ENCODE data around the gene PAPPA2. TPM values are rescaled to one million over a fixed set of nuclear protein-coding genes. Genes with fewer than 3 reads are reported as not detected.
A peak's percentile ranks its signal among the peaks of the same experiment; 100 is the strongest.

Gene PAPPA2
- total and polyA plus RNA-seq, 11 donors: 0.04 to 1.5 (median 0.38) TPM

DNA sequence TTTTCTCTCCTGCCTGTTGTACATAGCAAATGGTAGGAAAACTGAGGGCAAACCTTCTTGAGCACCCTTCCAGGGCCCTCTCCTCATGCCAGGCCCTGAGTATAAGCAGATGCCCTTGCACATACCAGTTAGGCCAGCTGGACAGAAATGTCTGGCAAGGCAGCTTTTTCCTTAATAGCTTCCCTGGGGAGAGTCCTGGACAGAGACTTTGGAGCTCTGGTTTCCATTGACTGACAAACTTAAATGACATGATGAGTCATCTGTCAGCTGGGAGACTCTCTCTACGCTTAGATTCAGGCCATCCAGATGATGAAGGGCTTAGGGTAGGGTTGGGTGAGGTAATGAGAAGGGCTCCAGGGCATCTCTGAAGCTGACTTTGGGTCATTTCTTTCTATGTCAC, 384.1 kb downstream of the PAPPA2 start:
- DNase-seq: peak in 4 of 5 donors; percentile 34 to 76 (median 60)
- intact Hi-C loops (cut with DNase I): loop anchor here in 6 of 10 donors (1.0 to 10.0 kb wide), 5 partner anchors 152 to 1692 kb away; no protein-coding TSS in a partner anchor
- ATAC-seq: peak; percentile 91 to 97 (median 94)
- TF ChIP-seq, protein P1, sequence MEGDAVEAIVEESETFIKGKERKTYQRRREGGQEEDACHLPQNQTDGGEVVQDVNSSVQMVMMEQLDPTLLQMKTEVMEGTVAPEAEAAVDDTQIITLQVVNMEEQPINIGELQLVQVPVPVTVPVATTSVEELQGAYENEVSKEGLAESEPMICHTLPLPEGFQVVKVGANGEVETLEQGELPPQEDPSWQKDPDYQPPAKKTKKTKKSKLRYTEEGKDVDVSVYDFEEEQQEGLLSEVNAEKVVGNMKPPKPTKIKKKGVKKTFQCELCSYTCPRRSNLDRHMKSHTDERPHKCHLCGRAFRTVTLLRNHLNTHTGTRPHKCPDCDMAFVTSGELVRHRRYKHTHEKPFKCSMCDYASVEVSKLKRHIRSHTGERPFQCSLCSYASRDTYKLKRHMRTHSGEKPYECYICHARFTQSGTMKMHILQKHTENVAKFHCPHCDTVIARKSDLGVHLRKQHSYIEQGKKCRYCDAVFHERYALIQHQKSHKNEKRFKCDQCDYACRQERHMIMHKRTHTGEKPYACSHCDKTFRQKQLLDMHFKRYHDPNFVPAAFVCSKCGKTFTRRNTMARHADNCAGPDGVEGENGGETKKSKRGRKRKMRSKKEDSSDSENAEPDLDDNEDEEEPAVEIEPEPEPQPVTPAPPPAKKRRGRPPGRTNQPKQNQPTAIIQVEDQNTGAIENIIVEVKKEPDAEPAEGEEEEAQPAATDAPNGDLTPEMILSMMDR (IDR thresholded peaks at IDR 0.05): no peak
- no peak for TF ChIP-seq POLR2A (IDR thresholded peaks at IDR 0.05)
- WGBS, 4 donors: 7 to 31% (median 16%) methylated on average over 1 of the region's 1 CpG
- Histone ChIP-seq H3K4me1 (peaks cover 0 to 25% (median 2%) of the 10 kb centered on the region in 12 donors), H3K27ac (peak overlapping the region in 6 of 12 donors; percentile 8 to 54 (median 38)), H3K27me3 (no peaks in the 10 kb centered on the region), H3K4me3 (no peak overlapping the region), H3K36me3 (no peaks in the 10 kb centered on the region), H3K9me3 (no peaks in the 10 kb centered on the region)

DNA sequence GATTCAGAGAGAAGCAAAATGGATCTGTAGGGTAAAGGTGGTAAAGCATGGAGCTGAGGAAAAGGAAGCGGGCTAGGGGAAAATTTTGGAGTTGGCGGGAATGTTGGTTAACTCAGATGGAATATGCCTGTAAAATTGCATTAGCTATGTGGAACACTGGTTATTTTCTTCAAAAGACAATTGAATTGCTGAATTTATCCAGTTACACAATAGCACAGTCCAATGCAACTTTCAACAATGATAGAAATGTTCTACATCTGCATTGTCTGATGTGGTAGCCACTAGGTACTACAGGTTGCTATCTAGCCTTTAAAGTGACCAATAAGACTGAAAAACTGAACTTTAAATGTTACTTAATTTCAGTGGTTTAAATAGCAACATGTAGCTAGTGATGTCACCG, 386.3 kb downstream of the PAPPA2 start:
- no peaks in the 10 kb centered on the region for H3K9me3 ChIP-seq
- 63 to 94% (median 73%) methylated on average over 3 of the region's 3 CpGs for WGBS, 4 donors
- H3K4me3 ChIP-seq: no peak overlapping the region
- intact Hi-C loops (cut with DNase I): loop anchor here in 5 of 10 donors (5.0 to 10.0 kb wide), 4 partner anchors 154 to 1694 kb away; no protein-coding TSS in a partner anchor
- no peak for DNase-seq
- H3K36me3 ChIP-seq: no peaks in the 10 kb centered on the region
- ATAC-seq: no peak
- H3K4me1 ChIP-seq: peaks cover 0 to 14% (median 0%) of the 10 kb centered on the region in 12 donors
- TF ChIP-seq, protein P1 (IDR thresholded peaks at IDR 0.05): no peak
- TF ChIP-seq POLR2A (IDR thresholded peaks at IDR 0.05): no peak
- H3K27me3 ChIP-seq: no peaks in the 10 kb centered on the region
- H3K27ac ChIP-seq: no peak overlapping the region

DNA sequence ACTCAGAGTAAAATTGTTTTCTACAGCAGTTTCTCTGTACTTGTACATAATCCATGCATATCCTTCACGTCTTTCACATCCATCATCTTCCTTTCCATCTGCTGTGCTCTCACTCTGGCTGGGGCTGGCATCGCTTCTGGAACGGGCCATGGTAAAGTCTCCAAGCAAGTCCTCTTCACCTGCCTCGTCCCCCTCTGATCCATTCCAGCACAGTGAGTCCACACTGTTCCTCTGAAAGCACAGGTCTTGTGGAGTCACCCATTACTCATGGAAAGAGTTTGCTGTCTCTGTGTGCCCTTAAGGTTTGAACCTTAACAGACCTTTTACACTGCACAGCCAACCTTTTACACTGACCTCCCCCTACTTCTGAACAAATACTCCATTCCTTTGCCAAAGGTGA, 387.9 kb downstream of the PAPPA2 start:
- Histone ChIP-seq H3K27ac (no peak overlapping the region), H3K36me3 (no peaks in the 10 kb centered on the region), H3K4me3 (no peak overlapping the region), H3K4me1 (peaks cover 0 to 14% (median 0%) of the 10 kb centered on the region in 12 donors), H3K9me3 (no peaks in the 10 kb centered on the region), H3K27me3 (no peaks in the 10 kb centered on the region)
- WGBS, 4 donors: 60 to 85% (median 71%) methylated on average over 4 of the region's 4 CpGs
- intact Hi-C loops (cut with DNase I): loop anchor here in 1 of 10 donors (10.0 kb wide), 1 partner anchor 1476 kb away; no protein-coding TSS in a partner anchor
- TF ChIP-seq, protein P1 (IDR thresholded peaks at IDR 0.05): no peak
- no peak for TF ChIP-seq POLR2A (IDR thresholded peaks at IDR 0.05)
- DNase-seq: no peak
- ATAC-seq: no peak

DNA sequence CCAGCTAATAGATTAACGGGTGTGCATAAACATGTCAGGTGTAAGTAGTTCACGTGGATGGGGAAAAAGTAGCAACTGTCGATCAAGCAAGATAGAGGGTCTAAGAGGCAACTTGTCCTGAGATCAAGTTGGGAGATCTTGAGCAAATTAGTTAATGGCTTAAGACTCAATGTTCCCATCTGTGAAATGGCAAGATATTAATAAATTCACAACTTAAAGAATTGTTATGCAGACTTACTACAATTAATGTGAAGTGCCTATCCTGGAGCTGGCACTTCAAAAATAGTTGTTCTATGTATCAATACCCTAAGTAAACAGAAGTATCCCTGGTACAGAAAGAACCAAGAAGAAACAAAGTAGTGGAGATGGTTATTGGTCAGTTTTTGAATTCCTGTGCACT, 389.1 kb downstream of the PAPPA2 start:
- Histone ChIP-seq H3K36me3 (no peaks in the 10 kb centered on the region), H3K4me3 (no peak overlapping the region), H3K27ac (no peak overlapping the region), H3K4me1 (peaks cover 0 to 10% (median 0%) of the 10 kb centered on the region in 12 donors), H3K9me3 (no peaks in the 10 kb centered on the region), H3K27me3 (no peaks in the 10 kb centered on the region)
- TF ChIP-seq POLR2A (IDR thresholded peaks at IDR 0.05): no peak
- TF ChIP-seq, protein P1 (IDR thresholded peaks at IDR 0.05): no peak
- 91 to 98% (median 95%) methylated on average over 3 of the region's 3 CpGs for WGBS, 4 donors
- no peak for DNase-seq
- ATAC-seq: no peak
- intact Hi-C loops (cut with DNase I): loop anchor here in 1 of 10 donors (10.0 kb wide), 1 partner anchor 1477 kb away; no protein-coding TSS in a partner anchor
